Stimulated activated CD4-positive, alpha-beta T cell treated with anti-CD3 and anti-CD28 coated beads, Interleukin-2, amount 100 ng/mL, for 24 hours (primary cell): ENCODE measurements around the gene RIMBP2.

ENCODE experiments used
- DNase-seq, 2 donors: peaks; one replicate each; pipeline ENCODE4 v3.0.0-alpha.2; 2020

The RIMBP2 gene

DNA sequence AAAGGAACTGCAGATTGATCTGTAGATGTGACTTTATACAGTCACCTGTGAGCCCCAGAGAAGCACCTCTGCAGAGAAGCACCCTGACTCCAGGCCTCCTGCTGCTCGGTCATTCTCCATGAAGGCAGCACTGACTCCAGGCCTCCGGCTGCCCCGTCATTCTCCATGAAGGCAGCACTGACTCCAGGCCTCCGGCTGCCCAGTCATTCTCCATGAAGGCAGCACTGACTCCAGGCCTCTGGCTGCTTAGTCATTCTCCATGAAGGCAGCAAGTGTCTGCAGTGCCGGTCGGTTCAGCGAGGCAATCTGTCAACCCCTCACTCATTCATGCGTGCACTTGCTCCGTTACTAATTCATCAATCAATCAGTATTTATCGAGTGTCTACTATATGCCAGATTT is 218.1 kb downstream of the RIMBP2 start:
- DNase-seq: no peak

DNA sequence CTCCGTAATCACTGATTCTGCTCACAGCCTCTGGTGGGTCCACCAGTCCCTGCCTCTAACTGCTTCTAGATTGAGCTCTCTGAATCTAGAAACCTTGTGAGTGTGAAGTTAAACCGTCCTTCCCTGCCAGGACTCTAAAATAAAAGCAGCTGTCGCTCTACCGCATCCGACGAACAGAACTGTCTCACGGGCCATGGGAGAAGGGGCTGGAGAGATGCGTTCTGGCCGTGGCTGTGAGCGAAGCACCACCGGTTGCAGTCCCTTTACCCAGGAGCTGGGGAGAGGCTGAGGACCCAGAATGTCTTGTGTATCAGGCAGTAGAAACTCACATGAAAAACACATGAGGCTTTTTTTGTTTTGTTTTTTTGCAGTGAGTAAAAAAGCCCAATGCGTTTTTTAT is 218.8 kb downstream of the RIMBP2 start:
- DNase-seq: no peak

DNA sequence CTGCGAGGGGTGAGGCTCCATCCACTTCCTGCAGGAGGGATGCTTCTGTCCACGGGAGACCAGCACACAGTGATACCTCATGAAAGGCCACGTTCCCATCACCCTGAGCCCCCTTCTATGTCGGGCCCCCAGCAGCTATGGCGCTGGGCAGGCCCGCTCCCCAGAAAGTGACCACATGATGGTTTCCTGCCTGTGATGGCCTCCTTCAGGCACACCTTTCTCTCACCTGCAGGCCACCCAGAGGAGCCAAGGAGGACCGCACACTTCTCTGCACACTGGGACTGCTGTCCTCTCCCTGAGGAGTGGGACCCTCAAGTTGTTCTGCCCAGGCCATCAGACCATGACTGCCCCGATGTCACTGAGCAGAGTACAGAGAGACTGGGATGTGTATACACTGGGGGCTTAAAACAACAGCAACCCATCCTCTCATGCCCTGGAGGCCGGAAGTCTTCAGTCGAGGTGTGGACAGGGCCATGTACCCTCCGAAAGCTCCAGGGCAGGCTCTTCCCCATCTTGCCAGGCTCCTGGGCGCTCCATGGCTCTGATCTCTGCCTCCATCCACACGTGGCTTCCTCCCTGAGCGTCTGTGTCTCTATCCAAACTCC is 219.5 kb downstream of the RIMBP2 start:
- no peak for DNase-seq

DNA sequence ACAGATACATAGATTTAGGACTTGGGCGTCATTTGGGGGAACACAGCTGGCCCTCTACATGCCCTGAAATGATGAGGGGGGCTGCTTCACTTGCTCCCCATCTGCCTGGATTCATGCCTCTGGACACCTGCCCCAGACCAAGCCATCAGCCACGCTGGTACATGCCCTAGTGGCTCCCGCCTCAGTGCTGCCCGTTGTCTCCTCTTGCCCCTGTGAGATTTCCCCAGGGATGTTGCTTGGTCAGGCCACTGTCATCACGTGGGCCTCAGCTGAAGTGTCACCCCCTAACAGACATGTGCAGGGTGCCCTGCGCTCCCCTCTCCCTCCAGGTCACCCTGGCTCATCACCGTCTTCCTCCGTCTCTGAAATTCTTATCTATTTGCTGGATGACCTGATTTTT is 220.9 kb downstream of the RIMBP2 start:
- no peak for DNase-seq

DNA sequence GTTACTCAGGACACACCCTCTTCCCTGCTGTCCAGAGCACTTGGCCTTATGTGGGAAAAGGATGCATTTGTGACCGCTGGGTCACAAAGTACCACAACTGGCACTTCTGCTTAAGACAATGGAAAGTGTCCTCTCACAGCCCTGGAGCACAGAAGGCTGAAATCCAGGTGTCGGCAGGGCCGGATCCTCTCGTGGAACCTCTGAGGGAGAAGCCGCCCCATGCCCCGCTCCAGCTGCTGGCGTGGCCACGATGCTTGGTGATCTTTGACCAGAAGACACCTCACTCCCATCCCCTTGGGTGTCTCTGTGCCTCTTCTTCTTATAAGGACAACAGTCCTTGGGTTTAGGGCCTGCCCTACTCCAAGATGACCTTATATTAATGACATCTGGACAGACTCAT is 221.4 kb downstream of the RIMBP2 start:
- DNase-seq: no peak

DNA sequence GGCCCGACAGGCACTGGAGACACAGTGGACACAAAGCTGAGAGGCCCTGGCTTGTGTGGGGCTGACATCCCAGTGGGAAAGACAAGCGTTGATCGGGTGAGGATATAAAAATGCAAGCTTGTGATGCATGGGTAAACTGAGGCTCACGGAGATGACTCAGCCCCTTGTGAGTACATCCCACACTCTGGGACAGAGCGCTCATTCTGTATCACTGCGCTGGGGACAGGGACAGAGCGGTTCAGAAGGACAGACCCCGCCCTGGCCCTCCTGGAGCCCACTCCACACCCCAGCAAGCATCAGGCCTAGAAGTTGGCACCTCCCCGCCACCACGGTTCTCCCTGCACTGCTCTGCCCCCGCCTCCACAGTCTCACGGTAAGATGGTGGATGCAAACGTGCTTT is 222.1 kb downstream of the RIMBP2 start:
- DNase-seq: no peak

DNA sequence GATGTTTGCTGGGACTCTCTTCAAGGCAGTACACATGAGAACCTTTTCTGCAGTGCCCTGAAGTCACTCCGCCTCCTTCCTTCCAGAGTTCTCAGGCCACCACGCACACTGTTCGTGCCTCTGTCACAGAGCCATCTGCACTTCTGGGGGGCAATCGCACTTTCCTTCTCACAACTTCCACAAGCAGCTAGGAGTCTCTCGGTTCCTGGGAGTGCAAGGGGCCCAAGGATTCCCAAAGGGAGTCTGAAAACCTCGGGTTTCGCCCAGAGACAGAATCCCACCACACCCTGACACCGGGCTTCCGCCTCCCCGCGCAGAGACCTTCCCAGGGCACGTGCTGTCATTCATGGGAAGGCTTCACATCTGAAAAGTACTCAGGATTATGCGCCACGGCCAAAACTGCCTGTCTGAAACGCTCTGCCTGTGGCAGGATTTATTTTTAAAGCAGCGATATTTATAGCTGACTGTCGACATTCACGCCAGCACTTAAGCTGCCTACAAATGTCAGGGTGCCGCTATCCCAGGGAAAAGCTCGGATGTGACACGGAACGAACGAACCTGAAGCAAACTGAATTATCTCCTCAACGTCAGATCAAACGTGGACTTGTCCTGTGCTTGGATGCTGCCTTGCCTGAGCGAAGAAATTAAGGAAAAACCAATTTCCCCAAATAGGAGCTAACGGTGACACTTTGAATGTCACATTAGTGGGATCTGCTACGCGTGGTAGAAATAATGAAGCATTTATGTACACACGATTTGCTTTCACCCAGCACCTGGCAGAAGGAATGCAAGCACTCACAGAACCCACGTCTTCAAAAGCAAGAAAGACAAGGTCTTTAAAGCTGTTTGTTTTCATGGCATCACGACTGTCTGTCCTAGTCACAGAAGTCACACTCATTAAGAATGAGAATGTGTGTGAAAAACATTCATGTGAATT is 224.4 kb downstream of the RIMBP2 start:
- no peak for DNase-seq

DNA sequence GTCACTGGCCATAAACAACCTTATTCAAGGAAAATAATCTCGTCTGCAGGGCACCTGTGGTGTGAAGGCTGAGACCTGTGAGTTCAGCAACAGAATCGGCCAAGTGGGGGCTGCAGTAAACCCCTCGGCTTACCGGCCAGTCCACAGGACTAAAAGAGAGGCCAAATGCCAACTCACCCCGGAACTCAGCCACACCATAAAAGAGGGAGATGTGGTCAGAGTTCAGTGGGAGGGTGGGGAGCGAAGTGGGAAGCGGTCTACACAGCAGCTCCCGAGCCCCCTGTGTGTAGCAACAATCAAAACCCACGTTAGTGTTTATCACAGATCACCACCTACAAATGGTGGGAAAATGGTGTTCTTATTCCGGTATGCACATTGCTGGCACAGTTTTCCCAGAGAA is 225.4 kb downstream of the RIMBP2 start:
- no peak for DNase-seq

DNA sequence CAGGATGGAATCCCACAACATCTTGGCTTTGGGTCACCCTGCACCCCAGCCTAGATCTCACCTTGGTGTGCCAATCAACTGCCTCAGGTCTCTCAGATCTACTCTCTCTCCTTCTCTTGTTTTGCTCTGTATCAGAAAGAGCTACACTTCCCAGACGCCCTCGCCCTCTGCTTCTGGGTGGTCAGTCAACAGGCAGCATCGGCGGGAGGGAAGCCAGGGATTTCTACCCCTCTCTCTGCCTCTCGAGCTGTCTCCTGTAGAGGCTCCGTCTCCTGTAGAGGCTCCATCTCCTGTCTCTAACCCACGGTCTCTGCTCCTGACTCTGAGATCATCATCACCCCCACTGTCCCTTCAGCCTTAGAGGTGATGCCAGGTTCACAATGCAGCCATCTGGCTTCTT is 226.8 kb downstream of the RIMBP2 start:
- DNase-seq: no peak

DNA sequence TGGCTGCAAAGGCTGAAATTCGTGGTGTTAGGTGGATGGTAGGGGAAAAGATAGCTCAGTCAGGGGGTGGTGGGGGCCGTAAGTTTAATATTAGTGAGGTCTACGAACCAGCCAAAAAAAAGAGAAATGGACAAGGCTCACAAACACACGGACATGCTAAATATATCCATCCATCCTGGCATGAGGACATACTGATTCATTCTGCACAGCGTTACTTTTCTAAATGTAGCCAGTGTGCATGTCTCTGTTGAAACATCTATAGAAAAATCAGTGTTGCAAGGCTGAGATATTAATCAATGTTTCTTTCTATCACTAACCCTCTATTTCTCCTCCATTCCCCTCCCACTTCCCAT is 227.8 kb downstream of the RIMBP2 start:
- DNase-seq: no peak

DNA sequence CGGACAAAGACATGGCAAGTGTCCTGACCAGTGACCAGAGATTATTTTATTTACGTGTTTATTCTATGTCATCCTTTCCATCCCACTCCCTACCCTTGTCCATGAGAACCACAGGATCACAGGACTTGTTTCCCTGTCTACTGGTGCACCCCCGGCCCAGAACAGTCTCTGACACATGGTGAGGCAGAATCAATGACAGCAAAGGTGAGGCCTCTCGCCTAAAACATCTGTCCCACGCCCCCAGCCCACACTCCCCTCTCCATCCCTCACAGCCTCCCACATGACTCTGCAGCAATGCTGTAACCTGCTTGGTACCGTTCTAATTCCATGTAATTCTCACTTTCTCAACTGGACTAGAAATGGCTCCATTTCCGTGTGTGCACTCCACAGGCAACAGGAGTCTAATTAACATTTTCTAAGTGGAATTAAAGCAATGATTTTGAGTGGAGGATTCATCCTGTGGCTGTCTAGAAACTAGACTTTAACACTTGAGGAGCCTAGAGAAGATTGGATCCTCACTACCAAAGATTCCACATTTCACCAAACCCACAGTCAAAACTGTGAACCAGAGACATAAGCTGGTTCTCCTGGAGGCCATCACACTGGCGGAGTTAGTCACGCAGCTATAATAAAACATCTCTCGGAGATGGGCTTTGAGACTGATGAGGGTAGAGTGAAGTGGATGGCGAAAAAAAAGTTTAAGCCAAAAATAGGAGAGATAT is 228.3 kb downstream of the RIMBP2 start:
- DNase-seq: no peak

DNA sequence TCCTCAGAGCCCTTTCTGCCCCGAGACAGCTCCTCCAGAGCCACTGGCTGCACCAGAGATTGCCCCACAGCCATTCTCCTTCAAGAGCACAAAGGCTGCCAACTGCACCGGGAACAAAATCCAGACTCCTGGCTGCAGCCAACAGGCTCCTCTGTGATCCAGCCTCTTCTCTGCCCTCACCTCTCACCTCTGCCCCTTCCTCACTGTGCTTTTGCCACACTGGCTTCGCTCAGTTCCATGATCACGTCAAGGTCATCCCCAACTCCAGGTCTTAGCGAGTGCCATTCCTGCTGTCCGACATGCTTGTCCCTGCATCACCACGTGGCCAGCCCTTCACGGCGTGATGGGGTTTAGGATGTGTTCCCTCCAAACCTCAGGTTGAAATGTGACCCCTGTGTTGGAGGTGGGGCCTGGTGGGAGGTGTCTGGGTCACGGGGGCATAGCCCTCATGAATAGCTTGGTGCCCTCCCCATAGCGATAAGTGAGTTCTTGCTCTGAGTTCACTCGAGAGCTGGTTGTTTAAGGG is 229.1 kb downstream of the RIMBP2 start:
- DNase-seq: no peak

DNA sequence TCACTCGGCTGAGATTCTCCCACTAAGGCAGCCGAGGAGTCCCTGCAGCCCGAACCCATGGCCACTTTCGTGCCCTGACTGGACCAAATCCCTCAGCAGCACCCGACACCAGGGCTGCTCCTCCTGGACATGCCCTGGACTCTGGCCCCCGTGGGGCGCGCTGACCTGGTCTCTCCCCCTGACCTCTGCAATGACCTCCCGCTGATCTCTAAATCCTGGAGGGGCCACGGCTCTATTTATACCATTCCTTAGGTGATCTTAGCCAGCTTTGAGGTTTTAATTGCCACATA is 230.0 kb downstream of the RIMBP2 start:
- no peak for DNase-seq

DNA sequence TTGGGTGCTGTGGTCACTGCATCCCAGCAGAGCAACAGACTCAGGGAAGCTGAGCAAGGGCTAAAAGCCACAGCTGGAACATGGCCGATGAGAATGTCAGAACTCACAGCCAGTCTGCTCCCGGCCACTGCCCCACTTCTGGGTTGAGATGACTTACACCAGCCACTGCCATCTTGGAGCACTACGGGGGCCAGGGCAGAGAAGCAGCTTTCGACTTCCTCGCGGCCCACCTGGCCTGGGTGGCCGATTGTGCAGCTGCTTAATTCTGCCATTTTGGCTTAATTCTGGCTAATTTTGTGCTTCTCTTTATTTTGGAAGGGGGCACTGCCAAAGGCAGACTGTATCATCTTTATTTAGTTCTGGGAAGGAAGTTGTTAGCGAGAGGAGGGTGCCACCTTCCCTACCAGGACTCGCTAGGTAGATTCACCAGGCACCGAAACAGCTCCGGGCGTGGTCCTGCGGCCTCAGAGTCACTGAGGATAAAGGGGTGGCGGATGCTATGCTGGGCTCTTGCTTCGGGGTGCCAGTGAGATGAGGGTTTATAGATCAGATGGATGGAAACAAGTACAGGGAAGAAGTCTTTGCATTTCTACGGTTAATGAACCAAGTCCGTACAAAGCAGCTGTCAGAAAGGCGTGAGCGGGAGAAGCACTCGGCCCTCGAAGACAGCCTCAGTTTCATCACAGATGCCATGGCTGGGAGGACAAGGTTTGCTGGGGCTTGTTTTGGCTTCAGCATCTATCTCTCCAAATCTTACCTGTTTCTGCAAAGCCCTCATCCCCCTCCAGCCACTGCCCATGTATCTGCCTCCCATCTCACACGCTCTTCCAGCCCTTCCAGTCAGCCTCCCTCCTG is 230.6 kb downstream of the RIMBP2 start:
- no peak for DNase-seq

DNA sequence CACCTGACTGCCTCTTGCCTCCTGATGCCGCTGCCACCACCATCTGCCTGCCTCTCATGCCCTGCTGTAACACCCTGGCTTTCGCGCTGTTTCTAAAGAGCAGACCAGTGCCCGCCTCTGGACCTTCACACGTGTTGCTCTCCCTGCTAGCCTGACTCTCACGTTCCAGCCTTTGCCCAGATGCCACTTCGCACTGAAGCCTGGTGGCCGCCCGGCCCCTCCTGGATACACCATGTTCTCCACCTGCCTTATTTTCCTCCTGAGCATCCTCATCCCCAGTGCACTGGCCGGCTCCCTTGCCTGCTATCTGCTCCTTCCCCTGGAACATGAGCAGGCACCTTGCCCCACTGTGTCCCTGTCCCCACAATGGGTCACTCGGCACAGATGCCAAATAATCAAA is 231.9 kb downstream of the RIMBP2 start:
- no peak for DNase-seq

DNA sequence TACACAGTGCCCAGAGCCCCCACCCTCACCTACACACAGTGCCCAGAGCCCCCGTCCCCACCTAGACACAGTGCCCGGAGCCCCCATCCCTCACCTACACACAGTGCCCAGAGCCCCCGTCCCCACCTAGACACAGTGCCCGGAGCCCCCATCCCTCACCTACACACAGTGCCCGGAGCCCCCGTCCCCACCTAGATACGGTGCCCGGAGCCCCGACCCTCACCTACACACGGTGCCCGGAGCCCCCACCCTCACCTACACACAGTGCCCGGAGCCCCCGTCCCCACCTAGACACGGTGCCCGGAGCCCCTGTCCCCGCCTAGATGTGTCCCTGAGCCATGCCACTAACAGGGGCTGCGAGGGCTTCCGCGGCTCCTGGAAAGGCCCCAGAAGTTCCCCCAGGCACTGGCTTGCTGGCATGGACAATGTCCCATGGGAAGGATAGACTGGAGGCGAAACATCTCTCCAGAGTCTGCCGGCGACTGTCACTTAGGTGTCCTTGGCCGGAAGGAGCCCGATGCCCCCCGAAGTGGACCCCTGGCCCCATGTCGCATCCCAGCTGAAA is 232.4 kb downstream of the RIMBP2 start:
- DNase-seq: no peak

DNA sequence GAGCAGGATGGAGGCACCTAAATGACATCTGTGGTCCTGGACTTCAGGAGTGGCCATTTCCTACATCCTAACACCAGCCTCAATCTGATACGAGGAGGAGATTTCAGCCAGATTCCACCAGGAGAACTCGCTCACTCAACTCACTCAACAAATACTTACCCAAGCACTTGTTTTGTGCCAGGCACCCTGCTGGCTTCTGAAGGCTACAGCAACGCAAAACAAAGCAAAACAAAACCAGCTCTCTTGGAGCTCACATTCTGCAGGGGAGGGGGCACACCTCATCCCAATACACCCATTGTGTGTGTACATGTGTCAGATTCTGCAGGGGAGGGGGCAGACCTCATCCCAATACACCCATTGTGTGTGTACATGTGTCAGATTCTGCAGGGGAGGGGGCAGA is 233.7 kb downstream of the RIMBP2 start:
- no peak for DNase-seq

DNA sequence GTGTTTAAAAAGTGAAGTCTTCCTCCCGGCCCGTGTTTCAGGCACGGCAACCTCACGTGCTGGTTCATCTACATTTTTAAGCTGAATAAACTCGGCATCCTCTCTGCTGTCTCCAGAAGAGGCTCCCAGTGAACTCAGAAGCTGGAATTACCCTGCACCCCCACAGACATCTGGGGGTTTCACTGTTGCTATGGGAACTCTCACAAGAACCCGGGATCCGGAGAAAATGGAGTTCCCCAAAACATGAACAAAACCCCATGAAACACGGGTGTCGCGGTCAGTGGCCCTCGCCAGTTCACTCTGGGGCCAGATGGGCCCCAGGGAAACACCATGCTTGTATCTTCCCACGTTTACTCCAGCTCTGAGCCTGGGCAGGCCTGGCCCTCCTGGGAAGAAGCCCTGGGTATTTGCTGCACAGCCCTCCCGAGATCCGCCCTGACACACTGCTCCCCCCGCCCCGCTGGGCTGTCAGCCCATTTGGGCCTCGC is 234.7 kb downstream of the RIMBP2 start:
- DNase-seq: no peak

DNA sequence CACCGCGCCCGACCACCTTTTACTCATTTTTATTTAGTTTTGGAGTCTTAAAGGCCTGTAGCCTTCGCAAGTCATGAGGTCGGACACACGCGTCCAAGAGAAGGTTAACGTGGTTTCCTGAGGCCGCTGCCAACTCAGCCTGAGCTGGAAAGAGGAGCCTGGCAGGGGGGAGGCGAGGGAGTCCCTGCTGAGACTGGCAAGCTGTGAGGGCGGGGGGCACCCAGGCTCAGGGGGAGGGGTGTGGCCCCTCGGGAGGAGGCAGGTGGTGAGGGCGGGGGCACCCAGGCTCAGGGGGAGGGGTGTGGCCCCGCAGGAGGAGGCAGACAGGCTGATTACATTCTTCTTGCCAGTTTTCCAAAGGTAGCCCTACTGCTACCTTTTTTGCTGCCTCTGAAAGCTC is 235.2 kb downstream of the RIMBP2 start:
- DNase-seq: no peak

DNA sequence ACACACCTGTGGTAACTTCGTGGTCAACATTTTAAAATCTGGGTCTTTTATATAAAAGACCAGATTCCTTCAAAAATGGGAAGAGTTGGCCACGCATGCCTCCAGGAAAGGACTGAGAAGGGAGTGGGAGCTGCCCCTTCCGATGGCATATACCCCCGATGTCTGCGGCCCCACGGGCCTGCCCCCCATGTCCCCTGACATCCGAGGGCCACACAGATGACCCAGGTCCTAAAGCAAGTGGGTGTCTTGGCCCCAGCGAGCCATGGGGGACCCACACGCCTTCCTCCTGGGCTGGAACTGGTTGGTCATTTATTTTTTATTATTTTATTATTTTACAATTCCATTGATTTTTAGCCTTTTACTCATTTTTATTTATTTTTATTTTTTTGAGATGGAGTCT is 235.9 kb downstream of the RIMBP2 start:
- DNase-seq: no peak

DNA sequence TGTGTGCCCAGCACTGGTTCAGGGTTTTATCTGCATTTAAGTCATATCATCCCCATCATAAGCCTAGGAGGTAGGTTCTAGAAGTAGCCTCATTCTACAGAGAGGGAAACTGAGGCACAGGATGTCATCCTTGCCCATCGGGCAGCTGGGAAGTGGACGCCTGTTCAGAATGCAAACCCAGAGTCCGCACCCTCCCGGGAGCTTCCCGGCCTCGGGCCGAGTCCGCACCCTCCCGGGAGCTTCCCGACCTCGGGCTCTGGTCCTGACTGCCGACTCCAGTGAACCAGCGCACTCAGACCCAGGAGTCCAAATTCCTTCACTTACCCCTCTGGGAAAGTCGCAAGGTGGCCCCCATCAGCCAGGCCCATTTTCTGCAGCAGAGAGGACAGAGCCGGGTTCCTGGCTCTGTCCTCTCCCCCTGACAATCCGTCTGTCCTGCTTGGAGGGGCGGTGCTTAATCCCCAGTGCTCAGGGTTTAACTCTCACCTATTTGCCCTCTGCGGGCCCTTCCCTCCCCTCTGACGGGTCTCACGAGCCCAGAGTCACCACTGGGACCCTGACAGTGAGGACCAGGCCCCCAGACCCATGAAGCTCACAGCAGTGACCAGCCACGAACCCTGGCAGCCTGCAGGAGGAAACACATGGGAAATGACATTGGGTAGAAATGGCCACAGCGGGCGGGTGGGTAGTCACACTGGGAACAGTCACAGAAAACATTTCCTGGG is 236.5 kb downstream of the RIMBP2 start:
- no peak for DNase-seq

DNA sequence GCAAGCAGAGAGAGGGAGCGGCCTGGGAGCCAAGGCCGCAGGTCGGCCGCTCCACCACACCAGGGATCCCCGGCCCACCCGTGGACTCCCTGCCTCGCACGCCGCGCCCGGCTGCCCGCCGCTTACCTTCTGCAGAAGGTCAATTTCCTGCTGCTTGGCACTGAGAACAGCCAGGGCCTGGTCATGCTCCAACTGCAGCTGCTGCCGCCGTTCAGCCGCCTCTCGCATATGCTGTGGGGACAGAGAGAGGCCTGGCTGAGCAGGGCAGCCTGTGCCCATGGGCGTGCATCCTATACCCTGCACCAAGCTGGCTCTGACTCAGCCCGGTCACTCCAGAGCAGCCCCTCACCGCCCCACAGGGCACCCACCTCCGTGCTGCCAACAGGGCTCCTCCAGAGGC is 237.3 kb downstream of the RIMBP2 start:
- no peak for DNase-seq
